HUES48 (cell line): ENCODE results near the gene PRND.
A peak's percentile ranks its signal among the peaks of the same experiment; 100 is the strongest.
"Not testable (repeated sequence)": the region's sequence is repeated elsewhere in the genome, so short reads cannot be mapped to it uniquely, and the experiment has no call there.

Experiments
- H3K27ac ChIP-seq: one replicate; pipeline ENCODE4 v1.7.0; 2013; ENCODE audit warnings: low read depth, low read length, inconsistent platforms
- H3K27me3 ChIP-seq: 2 replicates; pipeline ENCODE4 v1.6.1; 2013; ENCODE audit warnings: mild to moderate bottlenecking, low read length; ENCODE audit not compliant: control insufficient read depth, insufficient read depth
- H3K36me3 ChIP-seq: 2 replicates; pipeline ENCODE4 v1.6.1; 2013; ENCODE audit warnings: low read length; ENCODE audit not compliant: control insufficient read depth, insufficient read depth
- H3K4me1 ChIP-seq: 2 replicates; pipeline ENCODE4 v1.6.1; 2013; ENCODE audit warnings: mild to moderate bottlenecking, low read length; ENCODE audit not compliant: control insufficient read depth, insufficient read depth
- H3K4me3 ChIP-seq: 2 replicates; pipeline ENCODE4 v1.5.1; 2013; ENCODE audit warnings: mild to moderate bottlenecking, low read depth, low read length
- H3K9ac ChIP-seq: 2 replicates; pipeline ENCODE4 v1.6.1; 2013; ENCODE audit warnings: mild to moderate bottlenecking, low read depth, low read length, moderate library complexity
- H3K9me3 ChIP-seq: 2 replicates; pipeline ENCODE4 v1.6.1; 2013; ENCODE audit warnings: low read length; ENCODE audit not compliant: control insufficient read depth, insufficient read depth

The PRND gene

GRCh38 chr20:4688305-4688704 is 33.4 kb upstream of the PRND start:
- Histone ChIP-seq H3K36me3 (no peaks in the 10 kb centered on the region), H3K27ac (no peak overlapping the region), H3K4me1 (peaks cover 10% of the 10 kb centered on the region), H3K9me3 (no peaks in the 10 kb centered on the region), H3K9ac (no peak overlapping the region), H3K27me3 (peaks cover 8% of the 10 kb centered on the region), H3K4me3 (no peak overlapping the region)

GRCh38 chr20:4689220-4689619 is 32.5 kb upstream of the PRND start:
- H3K27ac ChIP-seq, result no peak overlapping the region
- no peak overlapping the region for H3K9ac ChIP-seq
- no peaks in the 10 kb centered on the region for H3K9me3 ChIP-seq
- no peak overlapping the region for H3K4me3 ChIP-seq
- peaks cover 8% of the 10 kb centered on the region for H3K27me3 ChIP-seq
- H3K36me3 ChIP-seq, result no peaks in the 10 kb centered on the region
- H3K4me1 ChIP-seq, result peaks cover 10% of the 10 kb centered on the region

GRCh38 chr20:4691753-4692152 is 30.0 kb upstream of the PRND start:
- Histone ChIP-seq H3K4me1 (peaks cover 6% of the 10 kb centered on the region; the same call in 1 of the 2 replicates), H3K27me3 (no peaks in the 10 kb centered on the region), H3K9me3 (no peaks in the 10 kb centered on the region), H3K9ac (no peak overlapping the region), H3K36me3 (no peaks in the 10 kb centered on the region), H3K27ac (no peak overlapping the region), H3K4me3 (no peak overlapping the region)

- no peak overlapping the region for H3K27ac ChIP-seq
- H3K4me1 ChIP-seq, result peaks cover 17% of the 10 kb centered on the region
- no peaks in the 10 kb centered on the region for H3K9me3 ChIP-seq
- H3K9ac ChIP-seq, result no peak overlapping the region
- no peak overlapping the region for H3K4me3 ChIP-seq
- H3K36me3 ChIP-seq, result no peaks in the 10 kb centered on the region
- H3K27me3 ChIP-seq, result no peaks in the 10 kb centered on the region
Measured at GRCh38 chr20:4694076-4694475, 27.6 kb upstream of the PRND start.

DNA sequence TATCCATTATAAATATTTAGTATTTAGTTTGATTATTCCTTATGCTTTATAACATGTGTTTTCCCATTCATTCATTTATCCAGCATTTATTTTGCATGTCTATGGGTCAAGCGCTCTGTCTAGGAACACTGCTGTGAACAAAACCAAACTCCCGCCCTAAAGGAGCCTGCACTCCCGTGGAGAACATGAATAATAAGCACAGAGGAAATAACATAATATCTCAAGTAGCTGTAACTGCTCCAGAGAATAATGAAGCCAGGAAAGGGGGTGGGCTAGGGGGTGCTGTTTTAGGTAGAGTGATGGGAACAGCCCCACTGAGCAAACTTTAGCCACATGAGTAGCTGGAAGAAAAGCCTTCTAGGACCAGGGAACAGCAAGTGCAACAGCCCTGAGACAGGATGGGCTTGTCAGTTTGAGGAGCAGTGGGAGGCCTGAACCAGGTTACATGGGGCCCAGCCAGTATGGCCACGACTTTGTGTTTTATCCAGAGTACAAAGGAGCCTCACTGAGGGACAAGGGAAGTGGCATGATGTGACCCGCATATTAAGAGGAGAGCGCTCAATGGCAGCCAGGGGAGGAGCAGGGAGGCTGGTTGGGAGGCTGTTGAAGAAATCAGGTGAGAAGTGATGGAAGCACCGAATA is 24.4 kb upstream of the PRND start:
- Histone ChIP-seq H3K9me3 (no peaks in the 10 kb centered on the region), H3K9ac (no peak overlapping the region), H3K4me1 (peaks cover 17% of the 10 kb centered on the region), H3K27me3 (no peaks in the 10 kb centered on the region), H3K36me3 (peaks cover 9% of the 10 kb centered on the region), H3K27ac (peak overlapping the region; percentile 76), H3K4me3 (no peak overlapping the region)

- H3K27me3 ChIP-seq, result no peaks in the 10 kb centered on the region
- H3K9me3 ChIP-seq, result no peaks in the 10 kb centered on the region
- H3K4me1 ChIP-seq, result peaks cover 19% of the 10 kb centered on the region
- no peak overlapping the region for H3K9ac ChIP-seq
- H3K36me3 ChIP-seq, result peaks cover 9% of the 10 kb centered on the region
- peak overlapping the region; percentile 76 for H3K27ac ChIP-seq
- no peak overlapping the region for H3K4me3 ChIP-seq
Measured at GRCh38 chr20:4697831-4698221, 23.9 kb upstream of the PRND start.

DNA sequence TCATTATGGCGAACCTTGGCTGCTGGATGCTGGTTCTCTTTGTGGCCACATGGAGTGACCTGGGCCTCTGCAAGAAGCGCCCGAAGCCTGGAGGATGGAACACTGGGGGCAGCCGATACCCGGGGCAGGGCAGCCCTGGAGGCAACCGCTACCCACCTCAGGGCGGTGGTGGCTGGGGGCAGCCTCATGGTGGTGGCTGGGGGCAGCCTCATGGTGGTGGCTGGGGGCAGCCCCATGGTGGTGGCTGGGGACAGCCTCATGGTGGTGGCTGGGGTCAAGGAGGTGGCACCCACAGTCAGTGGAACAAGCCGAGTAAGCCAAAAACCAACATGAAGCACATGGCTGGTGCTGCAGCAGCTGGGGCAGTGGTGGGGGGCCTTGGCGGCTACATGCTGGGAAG is 22.5 kb upstream of the PRND start:
- H3K4me1 ChIP-seq, result peaks cover 26% of the 10 kb centered on the region
- no peak overlapping the region for H3K9ac ChIP-seq
- no peaks in the 10 kb centered on the region for H3K9me3 ChIP-seq
- peaks cover 9% of the 10 kb centered on the region for H3K36me3 ChIP-seq
- H3K4me3 ChIP-seq, result no peak overlapping the region
- no peak overlapping the region for H3K27ac ChIP-seq
- no peaks in the 10 kb centered on the region for H3K27me3 ChIP-seq

GRCh38 chr20:4699957-4700356 is 21.8 kb upstream of the PRND start:
- H3K4me3 ChIP-seq, result no peak overlapping the region
- H3K36me3 ChIP-seq, result peaks cover 9% of the 10 kb centered on the region
- H3K27ac ChIP-seq, result no peak overlapping the region
- no peaks in the 10 kb centered on the region for H3K9me3 ChIP-seq
- H3K27me3 ChIP-seq, result no peaks in the 10 kb centered on the region
- no peak overlapping the region for H3K9ac ChIP-seq
- H3K4me1 ChIP-seq, result peaks cover 34% of the 10 kb centered on the region

DNA sequence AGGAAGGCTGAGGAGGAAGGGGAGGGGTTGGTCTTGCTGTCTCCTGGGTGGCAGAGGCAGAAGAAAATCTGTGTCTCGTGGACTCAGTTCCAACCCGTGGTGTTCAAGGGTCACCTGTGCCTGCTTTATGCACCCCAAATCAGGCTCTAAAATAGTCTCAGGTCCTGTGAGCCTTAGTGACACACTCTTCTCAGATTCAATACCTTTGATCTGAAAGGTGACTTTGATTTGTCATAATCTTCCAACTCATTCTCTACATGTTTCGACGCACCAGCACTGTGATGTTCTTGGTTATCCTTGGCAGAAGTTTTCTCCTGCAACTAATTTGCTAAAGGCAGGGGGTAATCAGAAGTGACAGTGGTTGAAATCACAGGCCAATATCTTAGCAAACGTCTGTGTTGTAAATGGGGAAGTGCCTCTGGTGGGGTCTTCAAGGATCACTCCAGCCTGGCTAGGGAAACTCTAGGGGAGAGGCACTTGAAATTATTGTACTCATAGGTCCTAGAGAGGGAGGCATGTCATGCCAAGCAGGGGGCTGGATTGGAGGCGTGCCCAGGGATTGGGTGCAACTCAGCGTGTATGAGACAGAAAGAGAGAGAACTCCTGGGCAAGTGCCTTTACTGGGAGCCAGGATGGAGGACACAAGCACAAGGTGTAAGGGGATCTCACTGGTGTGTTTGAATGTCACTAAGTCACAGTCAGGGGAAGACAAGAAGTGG is 19.0 kb upstream of the PRND start:
- no peak overlapping the region for H3K9ac ChIP-seq
- H3K27me3 ChIP-seq, result no peaks in the 10 kb centered on the region
- H3K4me3 ChIP-seq, result no peak overlapping the region
- H3K4me1 ChIP-seq, result peaks cover 24% of the 10 kb centered on the region
- peaks cover 9% of the 10 kb centered on the region for H3K36me3 ChIP-seq
- H3K27ac ChIP-seq, result no peak overlapping the region
- H3K9me3 ChIP-seq, result no peaks in the 10 kb centered on the region

- H3K4me3 ChIP-seq, result no peak overlapping the region
- H3K9me3 ChIP-seq, result no peaks in the 10 kb centered on the region
- peak overlapping the region; percentile 86 for H3K27ac ChIP-seq
- H3K9ac ChIP-seq, result no peak overlapping the region
- H3K27me3 ChIP-seq, result no peaks in the 10 kb centered on the region
- peaks cover 9% of the 10 kb centered on the region for H3K36me3 ChIP-seq
- peaks cover 19% of the 10 kb centered on the region for H3K4me1 ChIP-seq
Measured at GRCh38 chr20:4703281-4703676, 18.4 kb upstream of the PRND start.

- not testable (repeated sequence) for H3K4me3 ChIP-seq, H3K27ac ChIP-seq, H3K27me3 ChIP-seq, H3K9ac ChIP-seq, H3K9me3 ChIP-seq, H3K36me3 ChIP-seq
- peaks cover 19% of the 10 kb centered on the region for H3K4me1 ChIP-seq
Measured at GRCh38 chr20:4706941-4707340, 14.8 kb upstream of the PRND start.
